Osteocyte (in vitro differentiated cells): ENCODE measurements around the gene PDE6B. TPM values are rescaled to one million over a fixed set of nuclear protein-coding genes. Genes with fewer than 3 reads are reported as not detected.

ENCODE experiments used
- DNase-seq: peaks from one replicate; pipeline ENCODE4 v3.0.0; 2021; ENCODE audit warnings: mixed read lengths; ENCODE audit not compliant: unreplicated experiment; ENCODE audit errors: extremely low spot score
- H3K27ac Mint-ChIP-seq: one replicate; pipeline ENCODE4 v1.8.0; 2021; ENCODE audit warnings: mild to moderate bottlenecking, mixed read lengths; ENCODE audit not compliant: unreplicated experiment
- H3K27me3 Mint-ChIP-seq: one replicate; pipeline ENCODE4 v1.8.0; 2021; ENCODE audit warnings: mixed read lengths; ENCODE audit not compliant: unreplicated experiment
- H3K36me3 Mint-ChIP-seq: one replicate; pipeline ENCODE4 v1.8.0; 2021; ENCODE audit warnings: mixed read lengths; ENCODE audit not compliant: unreplicated experiment
- H3K4me1 Mint-ChIP-seq: one replicate; pipeline ENCODE4 v1.8.0; 2021; ENCODE audit warnings: mixed read lengths; ENCODE audit not compliant: unreplicated experiment
- H3K4me3 Mint-ChIP-seq: one replicate; pipeline ENCODE4 v1.8.0; 2021; ENCODE audit warnings: mild to moderate bottlenecking, moderate library complexity, mixed read lengths; ENCODE audit not compliant: unreplicated experiment
- H3K9me3 Mint-ChIP-seq: one replicate; pipeline ENCODE4 v1.8.0; 2021; ENCODE audit warnings: mixed read lengths; ENCODE audit not compliant: unreplicated experiment
- CTCF ChIP-seq: fragments of 200-600 bp; sonication (generic); IDR thresholded peaks from 2 replicates; pipeline ENCODE4 v1.5.0; 2021; ENCODE audit warnings: antibody characterized with exemption, mild to moderate bottlenecking, moderate library complexity
- total RNA-seq: library from RNA; stranded (reverse); gene quantifications from 2 replicates; pipeline ENCODE4 v1.2.1, GENCODE V29; 2021

The PDE6B gene
- total RNA-seq, 1 donor from 2014 or later = 1.6 TPM

- Mint-ChIP-seq H3K36me3 (no peaks in the 10 kb centered on the region), H3K4me1 (peaks cover 1% of the 10 kb centered on the region), H3K9me3 (no peaks in the 10 kb centered on the region), H3K4me3 (peak overlapping the region; percentile 60), H3K27ac (no peak overlapping the region), H3K27me3 (no peaks in the 10 kb centered on the region)
- no peak for DNase-seq
- peak; percentile 23 for TF ChIP-seq CTCF
Measured at GRCh38 chr4:663438-664428, 38.4 kb downstream of the PDE6B start.

- H3K9me3 Mint-ChIP-seq = no peaks in the 10 kb centered on the region
- no peak overlapping the region for H3K4me3 Mint-ChIP-seq
- H3K27ac Mint-ChIP-seq = no peak overlapping the region
- H3K36me3 Mint-ChIP-seq = no peaks in the 10 kb centered on the region
- no peak for DNase-seq
- no peaks in the 10 kb centered on the region for H3K27me3 Mint-ChIP-seq
- no peak for TF ChIP-seq CTCF
- H3K4me1 Mint-ChIP-seq = peaks cover 1% of the 10 kb centered on the region
Measured at GRCh38 chr4:664713-665231, 39.4 kb downstream of the PDE6B start.

DNA sequence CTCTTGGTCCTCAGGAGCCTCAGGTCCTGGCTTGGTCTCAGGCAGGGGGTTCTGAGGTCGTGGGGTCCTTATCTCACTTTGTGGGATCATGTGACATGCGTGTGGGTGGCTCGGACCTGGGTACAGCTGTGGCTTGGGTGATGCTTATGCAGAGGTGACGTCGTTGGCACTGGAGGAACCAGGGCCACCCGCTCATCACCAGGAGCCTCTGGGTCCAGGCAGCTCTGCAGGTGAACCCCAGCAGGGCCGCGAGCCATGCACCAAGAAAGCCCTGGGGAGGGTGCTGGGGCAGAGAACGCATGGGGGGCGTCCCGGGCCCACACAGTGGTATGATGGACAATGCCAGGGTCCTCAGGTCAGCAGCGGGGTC lies 40.0 kb downstream of the PDE6B start:
- TF ChIP-seq CTCF = no peak
- Mint-ChIP-seq H3K9me3 (no peaks in the 10 kb centered on the region), H3K27me3 (no peaks in the 10 kb centered on the region), H3K4me3 (no peak overlapping the region), H3K27ac (no peak overlapping the region), H3K36me3 (no peaks in the 10 kb centered on the region), H3K4me1 (peaks cover 1% of the 10 kb centered on the region)
- DNase-seq = no peak

DNA sequence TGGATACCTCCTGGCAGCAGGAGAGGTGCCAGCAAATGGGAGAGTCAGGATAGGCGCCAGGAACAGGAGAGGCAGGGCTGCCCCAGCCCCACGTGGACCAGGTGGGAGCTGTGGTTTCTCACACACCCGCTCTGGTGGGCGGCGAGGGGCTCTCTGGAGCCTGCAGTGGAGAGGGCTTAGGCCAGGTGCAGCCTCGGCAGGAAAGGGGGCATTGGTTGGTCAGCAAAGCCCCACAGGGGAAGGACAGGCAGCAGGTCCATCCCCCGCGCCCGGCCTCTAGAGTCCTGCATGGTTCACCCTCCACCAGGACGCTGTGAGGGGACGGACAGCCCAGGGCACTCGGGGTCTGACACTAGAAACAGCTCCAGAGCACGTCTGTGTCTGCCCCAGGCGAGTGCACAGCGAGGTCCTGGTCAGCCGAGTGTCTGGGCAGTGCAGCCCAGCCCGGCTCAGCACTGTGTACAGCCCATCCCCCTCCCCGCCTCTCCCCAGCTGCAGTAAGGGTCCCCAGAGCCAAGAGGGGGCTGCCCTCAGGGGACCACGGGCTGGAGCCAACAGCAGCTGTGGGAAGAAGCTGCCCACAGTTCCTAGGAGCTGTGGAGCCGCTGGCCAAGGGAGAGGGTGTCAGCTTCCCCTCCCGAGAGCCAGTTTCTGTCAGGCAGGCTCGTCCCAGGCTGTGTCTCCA lies 40.5 kb downstream of the PDE6B start:
- H3K27me3 Mint-ChIP-seq = no peaks in the 10 kb centered on the region
- no peak for DNase-seq
- H3K9me3 Mint-ChIP-seq = no peaks in the 10 kb centered on the region
- H3K4me1 Mint-ChIP-seq = peaks cover 1% of the 10 kb centered on the region
- no peak for TF ChIP-seq CTCF
- no peak overlapping the region for H3K27ac Mint-ChIP-seq
- no peaks in the 10 kb centered on the region for H3K36me3 Mint-ChIP-seq
- no peak overlapping the region for H3K4me3 Mint-ChIP-seq

DNA sequence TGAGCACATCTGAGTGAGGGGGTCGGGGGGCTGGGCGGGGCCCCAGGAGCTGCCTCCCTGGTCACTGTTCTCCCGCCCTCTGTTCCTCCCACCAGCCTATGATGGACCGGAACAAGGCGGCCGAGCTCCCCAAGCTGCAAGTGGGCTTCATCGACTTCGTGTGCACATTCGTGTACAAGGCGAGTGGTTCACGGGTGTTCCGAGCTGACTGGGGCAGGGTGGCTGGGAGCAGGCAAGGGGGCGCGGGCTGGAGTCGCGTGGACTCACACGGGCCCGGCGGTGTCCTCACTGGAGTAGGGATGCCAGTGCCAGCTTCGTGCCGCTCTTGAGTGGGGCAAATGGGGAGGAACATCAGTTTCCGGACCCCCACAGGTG lies 41.0 kb downstream of the PDE6B start:
- Mint-ChIP-seq H3K4me1 (peaks cover 1% of the 10 kb centered on the region), H3K27me3 (no peaks in the 10 kb centered on the region), H3K27ac (no peak overlapping the region), H3K9me3 (no peaks in the 10 kb centered on the region), H3K36me3 (no peaks in the 10 kb centered on the region), H3K4me3 (no peak overlapping the region)
- no peak for TF ChIP-seq CTCF
- no peak for DNase-seq
